Measurements from ENCODE around the gene SCD5. TPM values are rescaled to one million over a fixed set of nuclear protein-coding genes. Genes with fewer than 3 reads are reported as not detected.

SCD5 gene
- polyA plus RNA-seq, 1 donor from 2014 or later = not detected

- Mint-ChIP-seq H3K36me3 (no peaks in the 10 kb centered on the region), H3K27ac (no peak overlapping the region), H3K27me3 (peaks cover 13% of the 10 kb centered on the region), H3K9me3 (no peaks in the 10 kb centered on the region), H3K4me3 (no peak overlapping the region), H3K4me1 (no peaks in the 10 kb centered on the region)
These were observed 218.7 kb downstream of the SCD5 start for GRCh38 chr4:82579932-82580331.

Other genes with a start within 250 kb of the SCD5 start
- gene TMEM150C, start 236.8 kb downstream of the SCD5 start, polyA plus RNA-seq = not detected
- gene SEC31A, start 92.4 kb upstream of the SCD5 start, polyA plus RNA-seq = 102 TPM
- 2.0 TPM for gene THAP9, start 101.9 kb upstream of the SCD5 start, polyA plus RNA-seq
- 7.7 TPM for gene LIN54, start 212.0 kb upstream of the SCD5 start, polyA plus RNA-seq
- gene COPS4, start 236.4 kb upstream of the SCD5 start, polyA plus RNA-seq = 40.7 TPM

All from IgD-negative memory B cell (primary cell).